HepG2 (cell line): ENCODE results near the gene LMAN1L. TPM values are rescaled to one million over a fixed set of nuclear protein-coding genes. Genes with fewer than 3 reads are reported as not detected.
A peak's percentile ranks its signal among the peaks of the same experiment; 100 is the strongest.

Experiments
- BRCA1 ChIP-seq: sonication (generic); formaldehyde crosslinking; IDR thresholded peaks from 2 replicates; pipeline ENCODE4 v1.4.0; 2020; ENCODE audit warnings: missing genetic modification reagents
- ELF3 ChIP-seq: IDR thresholded peaks from 2 replicates; pipeline ENCODE4 v1.6.1; 2016; ENCODE audit warnings: missing genetic modification reagents, missing compliant biosample characterization
- FOXC1 ChIP-seq: sonication (generic); formaldehyde crosslinking; IDR thresholded peaks from 2 replicates; pipeline ENCODE4 v1.8.0; 2022; ENCODE audit warnings: mild to moderate bottlenecking, missing genetic modification reagents, borderline replicate concordance
- GABPA ChIP-seq, 2 experiments: IDR thresholded peaks; 2 replicates each; pipeline ENCODE4 v1.6.1; 2011 to 2016; ENCODE audit warnings: low read depth in 2 of 2, low read length in 1 of 2, missing biosample characterization in 1 of 2, missing genetic modification characterization in 1 of 2
- HIVEP1 ChIP-seq: sonication (generic); formaldehyde crosslinking; IDR thresholded peaks from 2 replicates; pipeline ENCODE4 v1.4.0; 2020; ENCODE audit warnings: mild to moderate bottlenecking, missing genetic modification reagents
- HOXA3 ChIP-seq: sonication (generic); formaldehyde crosslinking; IDR thresholded peaks from 2 replicates; pipeline ENCODE4 v1.5.0; 2020; ENCODE audit warnings: missing genetic modification reagents
- RXRB ChIP-seq: IDR thresholded peaks from 2 replicates; pipeline ENCODE4 v1.6.1; 2016; ENCODE audit warnings: borderline replicate concordance, missing genetic modification reagents, missing compliant biosample characterization
- SMAD3 ChIP-seq: sonication (generic); formaldehyde crosslinking; IDR thresholded peaks from 2 replicates; pipeline ENCODE4 v1.4.0; 2020; ENCODE audit warnings: missing genetic modification reagents
- SRSF1 ChIP-seq: fragments of 200-400 bp; formaldehyde crosslinking; optimal IDR thresholded peaks from 2 replicates; pipeline ENCODE3; 2017; ENCODE audit warnings: mild to moderate bottlenecking, low read depth, low read length, moderate library complexity
- ZBED4 ChIP-seq: sonication (generic); formaldehyde crosslinking; IDR thresholded peaks from 2 replicates; pipeline ENCODE4 v1.4.0; 2020; ENCODE audit warnings: missing genetic modification reagents, borderline replicate concordance
- ZNF337 ChIP-seq: sonication (generic); formaldehyde crosslinking; IDR thresholded peaks from 2 replicates; pipeline ENCODE4 v1.5.1; 2020; ENCODE audit warnings: missing genetic modification reagents, low read depth, mild to moderate bottlenecking, borderline replicate concordance
- ZNF382 ChIP-seq: sonication (generic); formaldehyde crosslinking; IDR thresholded peaks from 2 replicates; pipeline ENCODE4 v1.5.0; 2020; ENCODE audit warnings: missing genetic modification reagents, mild to moderate bottlenecking, borderline replicate concordance
- ZNF589 ChIP-seq: sonication (generic); formaldehyde crosslinking; conservative IDR thresholded peaks from 2 replicates; pipeline ENCODE4 v1.8.0; 2022; ENCODE audit warnings: mild to moderate bottlenecking, moderate library complexity, missing genetic modification reagents
- ZNF703 ChIP-seq: sonication (generic); formaldehyde crosslinking; IDR thresholded peaks from 2 replicates; pipeline ENCODE4 v1.5.1; 2020; ENCODE audit warnings: missing genetic modification reagents, mild to moderate bottlenecking, moderate library complexity, borderline replicate concordance
- ZSCAN31 ChIP-seq: sonication (generic); formaldehyde crosslinking; IDR thresholded peaks from 2 replicates; pipeline ENCODE4 v1.5.0; 2020; ENCODE audit warnings: low read depth, mild to moderate bottlenecking, missing genetic modification reagents
- polyA plus RNA-seq, 8 experiments: library from polyadenylated mRNA; depleted of rRNA in 3 of 8; stranded (reverse) in 7 of 8; unstranded in 1 of 8; fragments of >200 nt; fragmentation: Illumina TruSeq in 4 of 8; extraction: Trizol in 4 of 8; gene quantifications; 2 replicates each; pipeline versions ENCODE4 v1.2.1 to v1.2.3, GENCODE V29; 2011 to 2016; ENCODE audit warnings: low read depth in 4 of 8, missing spikeins in 1 of 8, mixed read lengths in 1 of 8; ENCODE audit not compliant: insufficient read depth in 1 of 8
- total RNA-seq, 5 experiments: library from RNA; depleted of rRNA; stranded (reverse); fragments of >200 nt; fragmentation: Illumina TruSeq; extraction: Trizol; gene quantifications; 2 replicates each; pipeline ENCODE4 v1.2.3, GENCODE V29; 2016; ENCODE audit warnings: low read depth in 1 of 5
- TF ChIP-seq, protein P1 (sequence below): sonication (generic); formaldehyde crosslinking; IDR thresholded peaks from 2 replicates; pipeline ENCODE4 v1.5.0; 2020; ENCODE audit warnings: mild to moderate bottlenecking, missing genetic modification reagents, borderline replicate concordance
- TF ChIP-seq, protein P2 (sequence below): sonication (generic); formaldehyde crosslinking; IDR thresholded peaks from 2 replicates; pipeline ENCODE4 v1.4.0; 2020; ENCODE audit warnings: mild to moderate bottlenecking, missing genetic modification reagents
- TF ChIP-seq, protein P3 (sequence below): sonication (generic); formaldehyde crosslinking; conservative IDR thresholded peaks from 2 replicates; pipeline ENCODE4 v1.8.0; 2022; ENCODE audit warnings: low read depth, missing genetic modification reagents

The LMAN1L gene
- total and polyA plus RNA-seq, 2 of the 13 experiments (the other 11 are each of a cell fraction or from before 2014, with no cell fraction given), result not detected

DNA sequence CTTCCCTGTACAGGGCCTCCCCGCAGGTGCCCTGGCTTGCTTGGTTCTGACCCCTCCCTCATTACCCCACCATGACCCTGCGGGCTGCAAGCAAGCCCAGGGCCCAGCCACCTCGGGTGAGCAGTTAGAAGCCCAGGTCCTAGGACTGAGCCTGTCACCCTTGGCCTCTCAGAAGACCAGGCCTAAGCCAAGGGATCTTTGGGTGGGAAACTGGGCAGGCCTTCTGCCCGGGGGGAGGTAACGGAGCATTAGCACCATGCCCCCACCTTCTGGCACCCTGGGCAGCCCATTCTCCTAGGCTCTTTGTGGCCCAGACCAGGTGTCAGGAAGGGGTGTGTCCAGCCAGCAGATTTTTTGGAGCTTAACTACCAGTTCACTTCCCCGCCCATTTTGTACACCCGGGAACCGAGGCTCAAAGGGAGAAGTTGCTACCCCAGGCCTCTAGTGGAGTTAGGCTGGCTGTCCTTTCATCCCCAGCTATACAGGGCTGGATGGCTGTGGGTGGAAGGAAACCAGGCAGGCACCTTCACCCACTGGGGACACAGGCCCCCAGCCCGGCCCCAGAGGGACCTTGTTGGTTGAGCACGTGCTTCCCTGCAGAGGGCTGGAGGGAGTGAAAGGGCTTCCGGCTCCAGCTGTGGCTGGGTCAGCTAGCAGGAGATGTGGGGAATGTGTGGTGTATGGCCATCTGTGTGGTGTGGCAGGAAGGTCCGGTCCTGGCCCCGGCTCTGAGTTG lies 29.4 kb upstream of the LMAN1L start (continued):
- TF ChIP-seq, protein P1, sequence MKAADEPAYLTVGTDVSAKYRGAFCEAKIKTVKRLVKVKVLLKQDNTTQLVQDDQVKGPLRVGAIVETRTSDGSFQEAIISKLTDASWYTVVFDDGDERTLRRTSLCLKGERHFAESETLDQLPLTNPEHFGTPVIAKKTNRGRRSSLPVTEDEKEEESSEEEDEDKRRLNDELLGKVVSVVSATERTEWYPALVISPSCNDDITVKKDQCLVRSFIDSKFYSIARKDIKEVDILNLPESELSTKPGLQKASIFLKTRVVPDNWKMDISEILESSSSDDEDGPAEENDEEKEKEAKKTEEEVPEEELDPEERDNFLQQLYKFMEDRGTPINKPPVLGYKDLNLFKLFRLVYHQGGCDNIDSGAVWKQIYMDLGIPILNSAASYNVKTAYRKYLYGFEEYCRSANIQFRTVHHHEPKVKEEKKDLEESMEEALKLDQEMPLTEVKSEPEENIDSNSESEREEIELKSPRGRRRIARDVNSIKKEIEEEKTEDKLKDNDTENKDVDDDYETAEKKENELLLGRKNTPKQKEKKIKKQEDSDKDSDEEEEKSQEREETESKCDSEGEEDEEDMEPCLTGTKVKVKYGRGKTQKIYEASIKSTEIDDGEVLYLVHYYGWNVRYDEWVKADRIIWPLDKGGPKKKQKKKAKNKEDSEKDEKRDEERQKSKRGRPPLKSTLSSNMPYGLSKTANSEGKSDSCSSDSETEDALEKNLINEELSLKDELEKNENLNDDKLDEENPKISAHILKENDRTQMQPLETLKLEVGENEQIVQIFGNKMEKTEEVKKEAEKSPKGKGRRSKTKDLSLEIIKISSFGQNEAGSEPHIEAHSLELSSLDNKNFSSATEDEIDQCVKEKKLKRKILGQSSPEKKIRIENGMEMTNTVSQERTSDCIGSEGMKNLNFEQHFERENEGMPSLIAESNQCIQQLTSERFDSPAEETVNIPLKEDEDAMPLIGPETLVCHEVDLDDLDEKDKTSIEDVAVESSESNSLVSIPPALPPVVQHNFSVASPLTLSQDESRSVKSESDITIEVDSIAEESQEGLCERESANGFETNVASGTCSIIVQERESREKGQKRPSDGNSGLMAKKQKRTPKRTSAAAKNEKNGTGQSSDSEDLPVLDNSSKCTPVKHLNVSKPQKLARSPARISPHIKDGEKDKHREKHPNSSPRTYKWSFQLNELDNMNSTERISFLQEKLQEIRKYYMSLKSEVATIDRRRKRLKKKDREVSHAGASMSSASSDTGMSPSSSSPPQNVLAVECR (CRISPR knock-in tag), result peak; percentile 85
- TF ChIP-seq BRCA1 (CRISPR knock-in tag) (no peak), HIVEP1 (CRISPR knock-in tag) (0 out of 2 replicates have a peak, but pooled peaks have one; percentile 44), RXRB (CRISPR knock-in tag) (peak; percentile 35), SMAD3 (CRISPR knock-in tag) (no peak), ZNF337 (CRISPR knock-in tag) (no peak), ZBED4 (CRISPR knock-in tag) (no peak), ZNF382 (CRISPR knock-in tag) (no peak), ELF3 (CRISPR knock-in tag) (0 out of 2 replicates have a peak, but pooled peaks have one; percentile 44), HOXA3 (CRISPR knock-in tag) (peak; percentile 40; the same call in 1 of the 2 replicates), SRSF1 (peak; percentile 24), GABPA (IDR thresholded peaks at IDR 0.05; ENCODE audit: low read depth, low read length) (no peak), GABPA (CRISPR knock-in tag; IDR thresholded peaks at IDR 0.05; ENCODE audit: low read depth) (peak; percentile 69), ZNF589 (CRISPR knock-in tag) (no peak), ZSCAN31 (CRISPR knock-in tag) (0 out of 2 replicates have a peak, but pooled peaks have one; percentile 26), FOXC1 (CRISPR knock-in tag) (no peak), ZNF703 (no peak)
- TF ChIP-seq, protein P2, sequence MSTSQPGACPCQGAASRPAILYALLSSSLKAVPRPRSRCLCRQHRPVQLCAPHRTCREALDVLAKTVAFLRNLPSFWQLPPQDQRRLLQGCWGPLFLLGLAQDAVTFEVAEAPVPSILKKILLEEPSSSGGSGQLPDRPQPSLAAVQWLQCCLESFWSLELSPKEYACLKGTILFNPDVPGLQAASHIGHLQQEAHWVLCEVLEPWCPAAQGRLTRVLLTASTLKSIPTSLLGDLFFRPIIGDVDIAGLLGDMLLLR, result peak; percentile 66; the same call in 1 of the 2 replicates
- TF ChIP-seq, protein P3, sequence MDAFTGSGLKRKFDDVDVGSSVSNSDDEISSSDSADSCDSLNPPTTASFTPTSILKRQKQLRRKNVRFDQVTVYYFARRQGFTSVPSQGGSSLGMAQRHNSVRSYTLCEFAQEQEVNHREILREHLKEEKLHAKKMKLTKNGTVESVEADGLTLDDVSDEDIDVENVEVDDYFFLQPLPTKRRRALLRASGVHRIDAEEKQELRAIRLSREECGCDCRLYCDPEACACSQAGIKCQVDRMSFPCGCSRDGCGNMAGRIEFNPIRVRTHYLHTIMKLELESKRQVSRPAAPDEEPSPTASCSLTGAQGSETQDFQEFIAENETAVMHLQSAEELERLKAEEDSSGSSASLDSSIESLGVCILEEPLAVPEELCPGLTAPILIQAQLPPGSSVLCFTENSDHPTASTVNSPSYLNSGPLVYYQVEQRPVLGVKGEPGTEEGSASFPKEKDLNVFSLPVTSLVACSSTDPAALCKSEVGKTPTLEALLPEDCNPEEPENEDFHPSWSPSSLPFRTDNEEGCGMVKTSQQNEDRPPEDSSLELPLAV, result no peak
